Umbilical cord (tissue), 2 donors: ENCODE measurements around the gene GIPC3. TPM values are rescaled to one million over a fixed set of nuclear protein-coding genes. Genes with fewer than 3 reads are reported as not detected.

Experiments used
- DNase-seq: peaks from one replicate; pipeline ENCODE4 v3.0.0-alpha.2; 2015; ENCODE audit warnings: low spot score
- total RNA-seq: library from RNA; depleted of rRNA; stranded (reverse); fragments of >200 nt; gene quantifications from one replicate; pipeline ENCODE4 v1.2.3, GENCODE V29; 2014; ENCODE audit warnings: low replicate concordance; ENCODE audit not compliant: insufficient read depth

GIPC3 gene
- total RNA-seq, result 0.24 TPM

GRCh38 chr19:3585301-3586126 is at the start of gene GIPC3:
GIPC3 (plus strand) TSS chr19:3585478; CDS start chr19:3585598, 120 bp downstream.
- DNase-seq, result no peak

DNA sequence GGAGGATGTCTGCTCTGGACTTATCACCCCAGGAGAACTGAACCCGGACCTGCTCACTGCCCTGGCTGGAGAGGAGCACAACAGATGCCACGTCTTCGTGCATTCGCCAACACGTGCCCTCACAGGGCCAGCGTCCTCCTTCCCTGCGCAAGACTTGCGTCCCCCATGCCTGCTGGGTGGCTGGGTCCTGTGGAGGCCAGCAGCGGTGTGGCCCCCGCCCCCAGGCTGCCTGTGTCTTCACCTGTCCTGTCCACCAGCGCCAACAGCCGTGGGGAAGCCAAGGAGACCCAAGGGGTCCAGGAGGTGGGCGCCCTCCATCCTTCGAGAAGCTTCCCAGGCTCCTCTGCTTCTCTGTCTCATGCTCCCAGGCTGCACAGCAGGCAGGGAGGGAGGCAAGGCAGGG is 49.7 kb upstream of the GIPC3 start:
- DNase-seq, result no peak

DNA sequence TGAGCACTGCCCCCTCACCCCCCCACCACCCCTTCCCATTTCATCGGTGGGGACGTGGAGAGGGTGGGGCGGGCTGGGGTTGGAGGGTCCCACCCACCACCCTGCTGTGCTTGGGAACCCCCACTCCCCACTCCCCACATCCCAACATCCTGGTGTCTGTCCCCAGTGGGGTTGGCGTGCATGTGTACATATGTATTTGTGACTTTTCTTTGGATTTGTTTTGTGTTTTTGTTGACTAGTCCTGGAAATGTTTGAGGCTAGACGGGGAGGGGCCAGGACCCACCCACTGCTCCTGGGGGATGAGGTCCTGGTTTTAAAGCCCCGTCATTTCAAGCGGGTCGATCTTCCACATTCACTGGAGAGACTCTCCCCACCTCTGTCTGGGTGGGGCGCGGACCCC is 49.3 kb upstream of the GIPC3 start:
- DNase-seq, result no peak

- no peak for DNase-seq
These were observed 48.7 kb upstream of the GIPC3 start for GRCh38 chr19:3536429-3537100.

- no peak for DNase-seq
These were observed 48.2 kb upstream of the GIPC3 start for GRCh38 chr19:3537101-3537437.

DNA sequence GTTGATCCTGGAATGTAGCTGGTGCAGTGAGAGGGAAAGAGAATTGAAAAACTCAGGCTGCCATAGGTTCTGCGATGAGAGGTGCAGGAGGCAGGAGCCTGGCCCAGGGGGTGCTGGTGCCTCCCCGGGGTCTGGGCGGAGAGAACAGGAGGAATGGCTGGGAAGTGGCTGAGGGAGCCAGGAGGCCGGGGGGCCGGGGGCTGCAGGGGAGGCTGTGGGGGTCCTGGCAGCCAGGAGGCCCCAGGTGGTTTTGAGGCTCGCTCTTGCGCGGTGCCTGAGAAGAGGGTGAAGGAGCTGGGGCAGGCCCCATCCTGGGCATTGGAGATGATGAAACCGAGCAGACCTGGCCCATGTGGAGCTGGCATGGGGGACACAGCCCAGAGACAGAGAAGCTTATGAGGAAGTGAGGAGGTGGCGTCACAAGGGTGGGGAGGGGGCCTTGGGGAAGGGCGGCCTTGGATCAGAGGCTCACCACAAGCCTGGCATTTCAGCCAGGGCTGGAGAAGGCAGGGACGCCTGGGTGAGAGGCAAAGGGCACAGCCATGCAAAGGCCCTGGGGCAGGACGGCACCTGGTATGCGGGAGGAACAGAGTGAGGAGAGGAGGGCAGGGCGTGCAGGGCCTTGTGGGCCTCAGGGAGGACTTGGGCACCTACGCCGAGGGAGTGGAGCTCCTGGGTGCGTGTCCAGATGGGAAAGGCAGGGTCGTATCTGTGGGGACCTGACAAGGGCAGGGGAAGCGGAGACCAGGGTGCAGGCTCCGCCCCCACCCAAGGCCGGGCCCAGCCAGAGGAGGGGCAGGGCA is 47.6 kb upstream of the GIPC3 start:
- no peak for DNase-seq

- DNase-seq, result no peak
These were observed 46.9 kb upstream of the GIPC3 start for GRCh38 chr19:3538258-3538929.

DNA sequence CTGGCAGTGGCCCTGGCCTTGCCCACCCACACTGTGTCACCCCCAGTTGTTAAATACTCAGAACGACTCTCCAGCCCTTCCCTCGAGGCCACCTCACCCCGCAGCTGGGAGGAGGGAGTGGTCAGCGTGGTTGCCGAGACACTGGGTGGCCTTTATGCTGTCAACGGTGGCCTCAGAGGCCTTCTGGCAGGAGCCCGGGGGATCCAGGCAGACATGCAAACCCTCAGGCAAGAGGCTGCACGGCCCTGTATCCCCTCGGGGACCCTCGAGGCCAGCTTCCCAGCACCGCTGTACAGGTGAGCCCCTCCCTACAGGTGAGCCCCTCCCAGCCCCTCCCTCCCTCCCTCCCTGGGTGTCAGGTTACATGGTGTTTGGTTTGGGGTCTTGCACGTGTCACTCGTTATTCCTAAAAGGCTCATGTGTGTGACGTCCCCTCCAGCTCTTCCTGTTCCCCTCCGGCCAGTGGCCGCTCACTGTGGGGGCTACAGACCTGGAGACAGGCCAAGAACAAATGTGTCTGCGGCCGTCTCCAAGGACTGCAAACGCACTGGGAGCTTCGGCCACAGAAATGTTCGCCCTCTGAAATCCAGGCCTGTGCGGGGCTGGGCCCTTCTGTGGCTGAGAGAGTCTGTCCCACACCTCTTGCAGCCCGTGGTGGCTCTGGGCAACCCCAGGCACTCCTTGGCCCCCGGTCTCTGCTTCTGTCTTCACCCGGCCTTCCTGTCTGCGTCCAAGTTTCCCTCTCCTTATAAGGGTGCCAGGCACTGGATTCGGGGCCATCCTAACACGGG is 46.1 kb upstream of the GIPC3 start, which contains the start of gene TEKTIP1:
TEKTIP1 (plus strand) TSS at position 210 of the 791 bp plus-strand sequence; CDS start at position 214, 4 bp downstream.
- DNase-seq, result no peak

- DNase-seq, result no peak
These were observed 45.5 kb upstream of the GIPC3 start for GRCh38 chr19:3539756-3540118.

DNA sequence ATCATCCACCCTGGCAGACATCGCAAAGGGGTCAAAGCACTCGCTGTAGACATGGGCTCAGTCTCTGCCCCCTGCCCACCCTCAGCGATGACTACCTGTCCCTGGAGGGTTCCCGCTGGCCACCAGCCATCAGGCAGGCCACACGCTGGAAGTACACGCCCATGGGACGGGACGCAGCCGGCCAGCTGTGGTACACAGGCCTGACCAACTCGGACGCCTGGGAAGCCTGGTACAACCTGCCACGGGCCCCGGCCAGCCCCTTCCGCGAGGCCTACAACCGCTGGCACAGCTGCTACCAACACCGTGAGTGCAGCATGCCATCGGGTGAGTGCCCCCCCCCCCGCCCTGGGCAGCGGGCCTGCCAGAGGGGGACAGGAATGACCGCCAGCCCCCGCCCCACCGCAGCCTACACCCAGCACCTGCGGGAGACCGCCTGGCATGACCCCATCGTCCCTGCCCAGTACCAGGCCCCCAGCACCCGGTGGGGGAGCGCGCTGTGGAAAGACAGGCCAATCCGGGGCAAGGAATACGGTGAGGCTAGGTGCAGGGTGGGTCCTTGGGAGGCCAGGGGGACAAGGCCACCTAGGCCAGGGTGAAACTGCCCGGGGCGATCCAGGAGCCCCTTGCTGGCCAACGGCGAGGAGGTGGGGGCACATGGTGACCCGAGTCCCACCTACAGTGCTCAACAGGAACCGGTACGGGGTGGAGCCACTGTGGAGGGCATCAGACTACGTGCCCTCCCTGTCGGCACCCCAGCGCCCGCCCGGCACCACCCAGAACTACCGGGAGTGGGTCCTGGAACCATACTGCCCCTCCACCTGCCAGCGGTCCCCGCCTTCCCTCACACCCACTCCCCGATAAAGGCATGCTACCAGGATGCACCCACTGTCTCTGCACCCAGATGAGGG is 41.9 kb upstream of the GIPC3 start:
- no peak for DNase-seq

GRCh38 chr19:3544058-3544376 is 41.3 kb upstream of the GIPC3 start:
- DNase-seq, result no peak

GRCh38 chr19:3544742-3545668 is 40.3 kb upstream of the GIPC3 start:
- DNase-seq, result no peak

DNA sequence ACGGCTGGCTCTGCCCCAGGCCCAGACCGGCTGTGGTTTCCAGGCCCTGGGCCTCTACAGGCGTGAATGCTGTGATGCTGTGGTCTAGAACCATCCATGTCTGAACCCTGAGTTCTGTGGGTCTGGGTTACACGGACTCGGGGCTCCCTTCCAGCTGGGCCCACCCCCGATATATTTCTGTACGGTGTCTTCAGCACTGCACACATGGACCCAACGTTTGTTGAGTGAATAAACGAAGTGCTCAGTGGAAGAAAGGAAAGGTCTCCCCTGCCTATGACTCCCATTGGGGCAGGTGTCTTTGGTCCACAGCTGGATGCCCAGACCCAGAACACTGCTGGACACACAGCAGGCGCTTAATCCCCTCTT is 39.6 kb upstream of the GIPC3 start:
- DNase-seq, result no peak

- no peak for DNase-seq
These were observed 39.2 kb upstream of the GIPC3 start for GRCh38 chr19:3546119-3546518.

DNA sequence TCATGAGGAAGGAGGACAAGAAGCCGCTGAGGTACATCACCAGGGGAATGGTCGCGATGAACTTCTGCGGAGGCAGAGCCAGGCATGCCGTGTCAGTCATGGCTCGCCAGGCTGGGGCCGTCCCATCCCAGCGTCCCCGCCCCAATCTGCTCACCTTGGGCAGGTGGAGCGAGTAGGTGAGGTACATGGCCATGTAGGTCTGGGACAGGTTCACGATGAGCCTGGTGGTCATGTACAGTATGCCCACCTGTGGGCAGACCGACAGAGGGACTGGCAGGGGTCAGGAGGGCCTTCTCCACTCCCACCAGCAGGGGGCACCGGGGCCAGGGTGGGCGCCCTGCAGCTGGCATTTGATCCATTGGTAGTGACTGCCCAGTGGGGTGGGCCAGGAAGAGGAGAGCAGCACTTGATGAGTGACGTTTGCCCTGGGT is 38.0 kb upstream of the GIPC3 start:
- no peak for DNase-seq

DNA sequence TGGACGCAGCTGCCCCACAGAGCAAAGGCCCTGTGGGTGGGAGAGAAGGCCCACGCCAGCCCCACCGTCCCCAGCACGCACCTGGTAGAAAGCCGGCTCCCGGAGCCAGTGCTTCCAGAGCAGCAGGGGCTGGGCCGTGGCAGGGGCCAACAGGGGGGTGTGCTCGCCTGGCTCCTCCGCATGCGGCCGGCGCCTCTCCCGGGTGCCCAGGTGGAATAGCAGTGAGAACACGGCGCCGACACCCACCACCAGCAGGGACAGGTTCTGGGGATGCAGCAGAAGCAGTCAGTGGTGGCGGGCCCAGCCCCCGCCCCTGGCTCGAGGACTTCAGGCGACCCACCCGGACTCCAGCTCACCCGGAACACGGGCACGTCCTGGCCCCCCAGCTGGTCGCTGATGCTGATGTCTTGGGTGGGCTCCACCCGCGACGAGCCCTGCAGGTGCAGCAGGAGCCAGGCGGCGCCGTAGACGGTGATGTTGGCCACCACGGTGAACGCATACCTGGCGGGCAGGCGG is 37.5 kb upstream of the GIPC3 start:
- no peak for DNase-seq

DNA sequence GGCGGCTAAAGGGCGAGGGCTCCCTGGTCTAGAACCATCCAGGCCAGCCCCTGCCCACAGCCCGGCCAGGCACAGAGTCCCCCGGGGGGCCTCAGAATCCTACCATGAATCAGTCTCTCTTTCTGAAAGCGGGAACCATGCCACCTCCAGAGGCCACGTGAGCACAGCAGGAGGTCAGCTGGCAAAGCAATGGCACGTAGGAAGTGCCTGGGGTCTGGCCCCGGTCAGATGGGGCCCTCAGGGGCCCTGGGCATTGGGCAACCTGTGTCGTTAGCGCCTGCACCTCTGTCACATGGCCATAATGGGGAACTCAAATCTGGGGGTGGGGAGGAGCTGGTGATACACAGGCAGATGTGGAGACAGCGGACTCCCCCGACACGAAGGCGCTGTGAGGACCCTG is 36.7 kb upstream of the GIPC3 start:
- DNase-seq, result no peak

GRCh38 chr19:3549816-3550215 is 35.5 kb upstream of the GIPC3 start:
- DNase-seq, result no peak
